ENCODE data around the gene CXCL11. TPM values are rescaled to one million over a fixed set of nuclear protein-coding genes. Genes with fewer than 3 reads are reported as not detected.

The CXCL11 gene
- not detected for polyA plus RNA-seq (2012; ENCODE audit: insufficient read length, low read depth)

DNA sequence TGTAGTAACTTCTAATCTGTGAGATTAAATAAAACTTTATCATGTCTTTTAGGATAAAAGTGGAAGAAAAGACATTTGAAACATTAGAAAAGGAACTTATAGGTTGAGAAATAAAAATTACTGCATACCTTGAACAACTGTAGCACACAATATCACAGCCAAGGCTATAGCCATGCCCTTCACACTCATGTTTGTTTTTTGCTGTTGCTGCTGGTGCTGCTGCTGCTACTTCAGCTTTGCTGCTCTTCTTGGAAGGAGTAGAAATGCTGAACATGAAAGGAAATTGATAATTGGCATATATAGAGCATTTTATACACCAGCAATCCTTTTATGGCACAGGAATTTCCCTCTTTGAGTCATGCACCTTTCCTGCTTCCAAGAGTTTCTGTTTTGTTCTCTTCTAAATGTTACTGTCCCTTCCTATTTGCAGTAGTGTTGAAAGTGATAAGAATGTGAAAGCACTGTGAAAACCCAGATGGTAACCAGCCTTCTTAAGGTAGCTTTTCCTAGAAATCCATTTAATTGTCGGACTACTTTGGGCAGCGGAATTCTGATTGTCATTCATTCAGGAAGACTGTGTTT, at the start of gene CXCL11:
CXCL11 (minus strand) TSS at position 272 of the 582 bp plus-strand sequence; CDS start at position 189, 83 bp downstream.
- TF ChIP-seq SIN3A (IDR thresholded peaks at IDR 0.05; ENCODE audit: borderline replicate concordance, insufficient read depth, low read length) (no peak), TAF1 (IDR thresholded peaks at IDR 0.05; ENCODE audit: borderline replicate concordance, insufficient read depth, low read length) (no peak), POLR2AphosphoS5 (IDR thresholded peaks at IDR 0.05; ENCODE audit: low read depth, low read length) (no peak)
- TF ChIP-seq, protein P1, sequence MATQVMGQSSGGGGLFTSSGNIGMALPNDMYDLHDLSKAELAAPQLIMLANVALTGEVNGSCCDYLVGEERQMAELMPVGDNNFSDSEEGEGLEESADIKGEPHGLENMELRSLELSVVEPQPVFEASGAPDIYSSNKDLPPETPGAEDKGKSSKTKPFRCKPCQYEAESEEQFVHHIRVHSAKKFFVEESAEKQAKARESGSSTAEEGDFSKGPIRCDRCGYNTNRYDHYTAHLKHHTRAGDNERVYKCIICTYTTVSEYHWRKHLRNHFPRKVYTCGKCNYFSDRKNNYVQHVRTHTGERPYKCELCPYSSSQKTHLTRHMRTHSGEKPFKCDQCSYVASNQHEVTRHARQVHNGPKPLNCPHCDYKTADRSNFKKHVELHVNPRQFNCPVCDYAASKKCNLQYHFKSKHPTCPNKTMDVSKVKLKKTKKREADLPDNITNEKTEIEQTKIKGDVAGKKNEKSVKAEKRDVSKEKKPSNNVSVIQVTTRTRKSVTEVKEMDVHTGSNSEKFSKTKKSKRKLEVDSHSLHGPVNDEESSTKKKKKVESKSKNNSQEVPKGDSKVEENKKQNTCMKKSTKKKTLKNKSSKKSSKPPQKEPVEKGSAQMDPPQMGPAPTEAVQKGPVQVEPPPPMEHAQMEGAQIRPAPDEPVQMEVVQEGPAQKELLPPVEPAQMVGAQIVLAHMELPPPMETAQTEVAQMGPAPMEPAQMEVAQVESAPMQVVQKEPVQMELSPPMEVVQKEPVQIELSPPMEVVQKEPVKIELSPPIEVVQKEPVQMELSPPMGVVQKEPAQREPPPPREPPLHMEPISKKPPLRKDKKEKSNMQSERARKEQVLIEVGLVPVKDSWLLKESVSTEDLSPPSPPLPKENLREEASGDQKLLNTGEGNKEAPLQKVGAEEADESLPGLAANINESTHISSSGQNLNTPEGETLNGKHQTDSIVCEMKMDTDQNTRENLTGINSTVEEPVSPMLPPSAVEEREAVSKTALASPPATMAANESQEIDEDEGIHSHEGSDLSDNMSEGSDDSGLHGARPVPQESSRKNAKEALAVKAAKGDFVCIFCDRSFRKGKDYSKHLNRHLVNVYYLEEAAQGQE (IDR thresholded peaks at IDR 0.05; ENCODE audit: insufficient read depth in 1 of 2, low read depth in 2 of 2, low read length in 2 of 2) = no peak

DNA sequence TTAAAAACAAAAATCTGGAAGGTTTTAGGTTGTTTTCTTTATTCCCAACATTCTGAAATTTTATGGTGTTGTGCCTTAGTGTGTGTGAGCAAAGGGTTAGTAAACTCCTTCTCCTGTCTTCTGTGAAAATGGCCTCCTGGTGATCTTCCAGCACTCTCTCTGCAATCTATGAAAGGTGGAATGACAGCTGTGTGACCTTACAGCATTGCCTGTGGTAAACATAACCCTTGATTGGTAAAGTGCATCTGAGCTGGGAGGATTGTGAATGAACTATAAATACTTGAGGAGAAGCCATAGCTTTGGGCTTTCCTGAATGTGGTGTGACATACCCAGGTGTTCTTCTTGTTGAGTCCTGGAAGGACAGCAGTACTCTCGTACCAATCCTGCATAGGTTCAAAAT, 48.7 kb upstream of the CXCL11 start:
- TF ChIP-seq POLR2AphosphoS5 (IDR thresholded peaks at IDR 0.05; ENCODE audit: low read depth, low read length) (no peak), SIN3A (IDR thresholded peaks at IDR 0.05; ENCODE audit: borderline replicate concordance, insufficient read depth, low read length) (no peak), TAF1 (IDR thresholded peaks at IDR 0.05; ENCODE audit: borderline replicate concordance, insufficient read depth, low read length) (no peak), FOXP2 (optimal IDR thresholded peaks at IDR 0.05; ENCODE audit: borderline replicate concordance, extremely low read depth, extremely low read length, insufficient read depth) (no peak)
- TF ChIP-seq, protein P1 (IDR thresholded peaks at IDR 0.05; ENCODE audit: insufficient read depth in 1 of 2, low read depth in 2 of 2, low read length in 2 of 2) = no peak

DNA sequence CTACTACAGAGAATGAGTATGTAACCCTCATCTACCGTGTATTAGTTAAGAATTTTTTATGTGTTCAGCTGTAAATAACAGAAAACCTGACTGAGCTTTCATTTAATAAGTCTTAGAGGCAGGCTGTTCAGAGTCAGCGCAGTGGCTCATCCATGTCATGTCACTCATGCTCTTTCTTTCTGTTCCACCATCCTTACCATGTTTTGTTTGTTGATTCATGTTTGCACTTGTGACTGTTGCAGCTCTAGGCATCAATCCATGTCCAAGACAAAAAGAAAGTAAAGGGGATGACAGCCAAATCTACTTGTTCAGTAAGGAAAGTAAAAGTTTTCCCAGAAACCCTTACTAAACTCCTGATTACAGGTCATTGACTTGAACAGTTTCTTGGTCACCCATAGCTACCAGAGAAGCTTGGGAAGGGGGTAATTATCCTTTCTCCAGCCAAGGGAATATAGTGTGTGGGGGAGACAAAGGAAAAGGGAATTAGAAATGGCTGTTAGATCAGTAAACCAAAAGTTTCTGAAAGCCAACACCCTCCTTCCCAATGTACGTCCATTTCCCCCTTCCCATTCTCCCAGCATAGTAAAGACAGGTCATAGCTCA, 47.6 kb upstream of the CXCL11 start:
- TF ChIP-seq FOXP2 (optimal IDR thresholded peaks at IDR 0.05; ENCODE audit: borderline replicate concordance, extremely low read depth, extremely low read length, insufficient read depth) = no peak
- no peak for TF ChIP-seq POLR2AphosphoS5 (IDR thresholded peaks at IDR 0.05; ENCODE audit: low read depth, low read length)
- TF ChIP-seq TAF1 (IDR thresholded peaks at IDR 0.05; ENCODE audit: borderline replicate concordance, insufficient read depth, low read length) = no peak
- TF ChIP-seq, protein P1 (IDR thresholded peaks at IDR 0.05; ENCODE audit: insufficient read depth in 1 of 2, low read depth in 2 of 2, low read length in 2 of 2) = no peak
- TF ChIP-seq SIN3A (IDR thresholded peaks at IDR 0.05; ENCODE audit: borderline replicate concordance, insufficient read depth, low read length) = no peak

DNA sequence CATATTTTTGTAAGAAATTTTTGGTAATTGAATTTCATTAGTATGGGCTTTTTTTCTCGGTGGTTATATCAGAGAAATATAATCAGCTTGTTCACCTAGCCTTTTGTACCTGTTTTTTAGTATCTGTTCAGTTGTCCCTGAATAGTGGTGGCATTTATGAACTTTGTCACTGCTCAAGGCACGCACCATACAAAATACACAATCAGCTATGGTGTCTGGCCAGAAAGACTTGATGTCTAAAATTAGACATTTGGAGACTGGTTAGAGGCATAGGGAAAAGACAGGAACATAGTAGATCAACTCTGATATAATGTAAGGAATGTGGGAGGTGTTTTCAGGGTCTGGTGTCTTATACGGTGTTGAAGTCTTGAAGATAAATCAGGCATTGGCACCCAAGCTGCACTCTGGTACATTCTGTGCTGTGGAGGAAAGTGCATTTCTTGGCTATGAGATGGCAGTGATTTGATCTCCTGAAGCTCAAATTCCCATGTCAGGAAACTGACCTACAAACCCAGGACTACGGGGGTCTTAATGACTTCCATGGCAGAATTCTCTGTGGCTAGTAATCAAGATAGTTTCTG, 42.3 kb upstream of the CXCL11 start:
- no peak for TF ChIP-seq FOXP2 (optimal IDR thresholded peaks at IDR 0.05; ENCODE audit: borderline replicate concordance, extremely low read depth, extremely low read length, insufficient read depth)
- no peak for TF ChIP-seq TAF1 (IDR thresholded peaks at IDR 0.05; ENCODE audit: borderline replicate concordance, insufficient read depth, low read length)
- TF ChIP-seq POLR2AphosphoS5 (IDR thresholded peaks at IDR 0.05; ENCODE audit: low read depth, low read length) = no peak
- TF ChIP-seq, protein P1 (IDR thresholded peaks at IDR 0.05; ENCODE audit: insufficient read depth in 1 of 2, low read depth in 2 of 2, low read length in 2 of 2) = no peak
- TF ChIP-seq SIN3A (IDR thresholded peaks at IDR 0.05; ENCODE audit: borderline replicate concordance, insufficient read depth, low read length) = no peak

Data from PFSK-1 (cell line).